Thyroid gland (tissue), 4 donors: ENCODE results near the gene ARL4A. TPM values are rescaled to one million over a fixed set of nuclear protein-coding genes. Genes with fewer than 3 reads are reported as not detected.

Source experiments
- DNase-seq, 2 donors: peaks; one replicate each; pipeline ENCODE4 v3.0.0-alpha.2; 2019
- H3K27ac ChIP-seq, 3 donors: fragments of 200-600 bp; sonication (generic); 1 replicate in 2 of 3; 2 replicates in 1 of 3; pipeline ENCODE4 v1.5.1; 2016 to 2019; ENCODE audit warnings: mild to moderate bottlenecking in 1 of 3, moderate library complexity in 1 of 3
- H3K27me3 ChIP-seq: fragments of 200-600 bp; sonication (generic); one replicate; pipeline ENCODE4 v1.5.1; 2019
- H3K36me3 ChIP-seq, 2 donors: fragments of 200-600 bp; sonication (generic); one replicate each; pipeline ENCODE4 v1.5.1; 2016 to 2019
- H3K4me1 ChIP-seq, 2 donors: fragments of 200-600 bp; sonication (generic); one replicate each; pipeline ENCODE4 v1.5.1; 2017 to 2019
- H3K4me3 ChIP-seq, 3 donors: fragments of 200-600 bp; sonication (generic); replicated peaks in 1 of 3; 1 replicate in 2 of 3; 2 replicates in 1 of 3; pipeline ENCODE4 v1.5.1; 2016; ENCODE audit warnings: mild to moderate bottlenecking in 1 of 3
- H3K9me3 ChIP-seq: fragments of 200-600 bp; sonication (generic); one replicate; pipeline ENCODE4 v1.5.1; 2017
- CTCF ChIP-seq, 6 experiments: fragments of 200-600 bp in 3 of 6; fragments of 450-650 bp in 3 of 6; sonication (generic) in 3 of 6; IDR thresholded peaks; one replicate each; pipeline ENCODE4 v1.5.1; 2016 to 2019; ENCODE audit warnings: antibody characterized with exemption in 6 of 6, mild to moderate bottlenecking in 2 of 6, inconsistent platforms in 1 of 6, moderate library complexity in 1 of 6
- POLR2A ChIP-seq, 2 donors: fragments of 450-650 bp; IDR thresholded peaks; one replicate each; pipeline ENCODE4 v1.6.1; 2017; ENCODE audit warnings: antibody characterized with exemption in 2 of 2, mild to moderate bottlenecking in 2 of 2, moderate library complexity in 1 of 2
- WGBS, 2 donors: methylation state at CpG; one replicate each; pipeline ENCODE4 v1.1.5; 2017; 5-methylcytosine and 5-hydroxymethylcytosine counted together
- intact Hi-C: fragments of 100-400 bp; cut with DNase I; formaldehyde crosslinking; loops from one replicate; pipeline ENCODE4 v1.15.1; 2023
- total RNA-seq, 4 donors: library from RNA; depleted of rRNA; stranded (reverse); fragments of >200 nt; gene quantifications; one replicate each; pipeline ENCODE4 v1.2.3, GENCODE V29; 2016

The ARL4A gene
- total RNA-seq, 4 donors from 2014 or later: 30.6 to 87.6 (median 43.4) TPM

DNA sequence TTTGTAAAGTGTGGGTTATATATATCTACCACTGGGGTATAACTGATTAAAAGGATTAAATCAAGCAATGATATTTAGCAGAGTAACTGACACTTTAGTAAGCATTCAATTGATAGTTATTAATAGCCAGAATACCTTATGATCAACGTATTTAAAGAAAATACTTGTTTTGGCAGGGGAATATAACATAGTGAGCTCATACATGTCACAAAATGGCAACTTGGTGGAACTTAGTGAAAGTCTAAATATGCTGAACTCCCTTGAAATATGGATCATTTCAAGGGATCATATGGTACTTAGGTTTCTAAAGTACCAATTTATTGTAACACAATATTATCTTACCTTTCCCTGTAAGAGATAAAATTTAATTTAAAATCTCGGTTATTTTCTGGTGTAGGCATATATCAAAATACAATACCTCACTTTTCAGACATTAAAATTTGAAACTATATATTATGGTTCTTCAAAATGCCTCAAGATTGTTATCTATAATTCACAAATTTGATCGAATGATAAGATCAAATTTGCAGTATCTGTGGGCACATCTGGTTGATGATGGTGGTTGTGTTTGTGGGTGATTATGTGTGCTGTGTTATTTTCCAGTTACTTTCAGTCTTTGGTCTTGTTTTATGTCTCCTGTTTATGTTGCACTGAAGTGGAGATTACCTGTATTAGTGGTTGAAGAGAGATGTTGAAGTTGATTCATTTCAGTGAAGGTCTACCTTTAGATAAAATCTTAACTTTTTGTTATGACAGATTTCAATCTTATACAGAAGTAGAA is 5.2 kb downstream of the ARL4A start:
- no peaks in the 10 kb centered on the region for H3K9me3 ChIP-seq
- intact Hi-C loops: no loop called here
- DNase-seq: no peak
- H3K36me3 ChIP-seq: no peaks in the 10 kb centered on the region
- H3K4me1 ChIP-seq: peaks cover 0 to 9% of the 10 kb centered on the region in 2 donors
- TF ChIP-seq CTCF (IDR thresholded peaks at IDR 0.05) (no peak), POLR2A (IDR thresholded peaks at IDR 0.05) (no peak)
- H3K27ac ChIP-seq: no peak overlapping the region
- no peak overlapping the region for H3K4me3 ChIP-seq
- whole genome bisulfite sequencing, 2 donors: 31 to 60% methylated on average over 3 of the region's 3 CpGs
- no peaks in the 10 kb centered on the region for H3K27me3 ChIP-seq

GRCh38 chr7:12694817-12695216 is 7.4 kb downstream of the ARL4A start:
- Histone ChIP-seq H3K36me3 (no peaks in the 10 kb centered on the region), H3K4me3 (no peak overlapping the region), H3K27ac (no peak overlapping the region), H3K27me3 (no peaks in the 10 kb centered on the region), H3K4me1 (peaks cover 0 to 9% of the 10 kb centered on the region in 2 donors), H3K9me3 (no peaks in the 10 kb centered on the region)
- intact Hi-C loops: no loop called here
- no peak for TF ChIP-seq POLR2A (IDR thresholded peaks at IDR 0.05)
- no peak for TF ChIP-seq CTCF (IDR thresholded peaks at IDR 0.05)
- no peak for DNase-seq
- 80 to 83% methylated on average over 1 of the region's 1 CpG for WGBS, 2 donors

GRCh38 chr7:12695965-12696364 is 8.5 kb downstream of the ARL4A start:
- intact Hi-C loops: no loop called here
- no peak overlapping the region for H3K27ac ChIP-seq
- 90 to 100% methylated on average over 1 of the region's 1 CpG for WGBS, 2 donors

GRCh38 chr7:12699299-12699698 is 11.9 kb downstream of the ARL4A start:
- Histone ChIP-seq H3K4me3 (no peak overlapping the region), H3K9me3 (peaks cover 3% of the 10 kb centered on the region), H3K36me3 (no peaks in the 10 kb centered on the region), H3K27me3 (no peaks in the 10 kb centered on the region), H3K27ac (no peak overlapping the region), H3K4me1 (no peaks in the 10 kb centered on the region)
- no peak for DNase-seq
- WGBS, 2 donors: 96% methylated on average over 10 of the region's 10 CpGs
- intact Hi-C loops: no loop called here
- TF ChIP-seq CTCF (IDR thresholded peaks at IDR 0.05) (no peak), POLR2A (IDR thresholded peaks at IDR 0.05) (no peak)

More at GRCh38 chr7:12695965-12696364, 8.5 kb downstream of the ARL4A start:
- Histone ChIP-seq H3K36me3 (no peaks in the 10 kb centered on the region), H3K4me1 (no peaks in the 10 kb centered on the region), H3K27me3 (no peaks in the 10 kb centered on the region), H3K4me3 (no peak overlapping the region), H3K9me3 (no peaks in the 10 kb centered on the region)
- no peak for TF ChIP-seq POLR2A (IDR thresholded peaks at IDR 0.05)
- no peak for TF ChIP-seq CTCF (IDR thresholded peaks at IDR 0.05)
- DNase-seq: no peak

DNA sequence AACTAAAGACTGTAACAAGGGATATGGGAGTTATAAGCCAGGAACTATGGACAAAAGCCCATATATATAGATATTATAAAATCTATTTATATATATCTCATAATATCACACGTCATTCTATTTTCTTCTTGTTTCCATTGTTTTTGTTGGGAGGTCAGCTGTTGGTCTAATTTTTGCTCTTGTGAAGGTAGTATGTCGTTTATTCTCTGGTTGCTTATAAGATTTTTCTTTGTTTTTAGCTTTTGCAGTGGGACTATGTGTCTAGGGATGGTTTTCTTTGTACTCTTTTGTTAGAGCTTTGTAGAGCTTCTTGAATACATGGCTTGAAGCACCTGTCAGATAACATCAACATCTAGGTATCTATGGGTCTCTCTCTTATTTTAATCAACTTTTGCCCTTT is 14.0 kb downstream of the ARL4A start:
- no peak for DNase-seq
- Histone ChIP-seq H3K36me3 (no peaks in the 10 kb centered on the region), H3K4me3 (no peak overlapping the region), H3K9me3 (peaks cover 3% of the 10 kb centered on the region), H3K4me1 (no peaks in the 10 kb centered on the region), H3K27ac (no peak overlapping the region), H3K27me3 (no peaks in the 10 kb centered on the region)
- intact Hi-C loops: no loop called here
- no peak for TF ChIP-seq POLR2A (IDR thresholded peaks at IDR 0.05)
- TF ChIP-seq CTCF (IDR thresholded peaks at IDR 0.05): no peak
- 87 to 88% methylated on average over 2 of the region's 2 CpGs for WGBS, 2 donors
